HUES48 (cell line): Measurements from ENCODE around the gene HNRNPH1.
"Not testable (repeated sequence)": the region's sequence is repeated elsewhere in the genome, so short reads cannot be mapped to it uniquely, and the experiment has no call there.

Experiments
- H3K27ac ChIP-seq: one replicate; pipeline ENCODE4 v1.7.0; 2013; ENCODE audit warnings: low read depth, low read length, inconsistent platforms
- H3K27me3 ChIP-seq: 2 replicates; pipeline ENCODE4 v1.6.1; 2013; ENCODE audit warnings: mild to moderate bottlenecking, low read length; ENCODE audit not compliant: control insufficient read depth, insufficient read depth
- H3K36me3 ChIP-seq: 2 replicates; pipeline ENCODE4 v1.6.1; 2013; ENCODE audit warnings: low read length; ENCODE audit not compliant: control insufficient read depth, insufficient read depth
- H3K4me1 ChIP-seq: 2 replicates; pipeline ENCODE4 v1.6.1; 2013; ENCODE audit warnings: mild to moderate bottlenecking, low read length; ENCODE audit not compliant: control insufficient read depth, insufficient read depth
- H3K4me3 ChIP-seq: 2 replicates; pipeline ENCODE4 v1.5.1; 2013; ENCODE audit warnings: mild to moderate bottlenecking, low read depth, low read length
- H3K9ac ChIP-seq: 2 replicates; pipeline ENCODE4 v1.6.1; 2013; ENCODE audit warnings: mild to moderate bottlenecking, low read depth, low read length, moderate library complexity
- H3K9me3 ChIP-seq: 2 replicates; pipeline ENCODE4 v1.6.1; 2013; ENCODE audit warnings: low read length; ENCODE audit not compliant: control insufficient read depth, insufficient read depth

The HNRNPH1 gene

DNA sequence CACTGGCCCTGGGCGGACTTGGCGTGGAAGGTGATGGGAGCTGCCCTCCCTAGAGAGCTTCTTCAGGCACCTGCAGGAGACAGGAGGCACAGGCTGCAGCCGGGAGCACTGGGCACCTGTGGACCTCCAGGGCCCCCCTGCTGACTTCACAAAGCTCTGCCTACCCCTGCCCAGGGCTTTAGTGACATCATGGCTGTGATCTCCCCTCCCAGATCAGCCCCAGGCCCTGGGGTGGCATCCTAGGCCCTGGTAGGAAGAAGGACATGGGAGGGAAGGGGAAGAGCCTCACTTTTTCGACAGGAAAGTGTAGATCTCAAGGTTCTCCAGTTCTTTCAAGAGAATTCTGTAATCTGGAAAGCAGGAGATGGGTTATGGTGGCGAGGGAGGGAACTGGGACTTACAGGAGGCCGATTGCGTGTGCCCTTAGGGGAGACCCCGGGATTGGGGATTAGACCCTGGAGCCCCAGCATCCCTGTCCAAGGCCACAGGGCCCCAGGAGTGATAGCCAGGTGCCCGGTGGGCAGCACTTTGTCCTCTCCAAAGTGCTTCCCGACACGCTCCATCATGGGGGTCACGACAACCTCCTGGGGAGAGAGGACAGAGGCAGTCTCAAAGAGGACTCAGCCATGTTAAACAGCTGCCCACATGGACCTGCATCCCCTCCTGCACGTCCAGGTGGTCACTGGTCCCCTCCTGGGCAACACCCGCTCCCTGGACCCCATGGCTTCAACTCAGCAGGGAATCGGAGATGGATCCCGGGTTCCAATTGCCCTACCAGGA, 19.9 kb upstream of the HNRNPH1 start:
- not testable (repeated sequence) for H3K27ac ChIP-seq, H3K9me3 ChIP-seq, H3K9ac ChIP-seq, H3K4me1 ChIP-seq, H3K27me3 ChIP-seq, H3K36me3 ChIP-seq, H3K4me3 ChIP-seq

GRCh38 chr5:179642626-179643025, 19.2 kb upstream of the HNRNPH1 start:
- H3K27me3 ChIP-seq, H3K9me3 ChIP-seq, H3K36me3 ChIP-seq, H3K27ac ChIP-seq, H3K4me3 ChIP-seq, H3K4me1 ChIP-seq, H3K9ac ChIP-seq: not testable (repeated sequence)

DNA sequence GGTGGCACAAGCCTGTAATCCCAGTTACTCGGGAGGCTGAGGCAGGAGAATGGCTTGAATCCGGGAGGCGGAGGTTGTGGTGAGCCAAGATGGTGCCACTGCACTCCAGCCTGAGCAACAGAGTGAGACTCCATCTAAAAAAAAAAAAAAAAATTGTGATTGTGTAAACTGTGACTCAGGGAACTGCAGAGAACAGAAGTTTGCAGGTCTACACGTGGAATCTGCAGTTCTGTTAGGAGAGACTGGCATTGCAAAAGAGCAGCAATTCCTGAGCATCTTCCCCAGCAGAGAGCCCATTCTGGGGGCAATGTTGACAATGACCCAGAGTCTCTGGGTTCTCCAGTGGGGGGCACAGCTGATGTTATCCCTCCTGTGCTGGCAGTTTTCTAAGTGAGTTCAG, 18.3 kb upstream of the HNRNPH1 start:
- not testable (repeated sequence) for H3K4me1 ChIP-seq, H3K36me3 ChIP-seq, H3K9ac ChIP-seq, H3K27ac ChIP-seq, H3K4me3 ChIP-seq, H3K9me3 ChIP-seq, H3K27me3 ChIP-seq

DNA sequence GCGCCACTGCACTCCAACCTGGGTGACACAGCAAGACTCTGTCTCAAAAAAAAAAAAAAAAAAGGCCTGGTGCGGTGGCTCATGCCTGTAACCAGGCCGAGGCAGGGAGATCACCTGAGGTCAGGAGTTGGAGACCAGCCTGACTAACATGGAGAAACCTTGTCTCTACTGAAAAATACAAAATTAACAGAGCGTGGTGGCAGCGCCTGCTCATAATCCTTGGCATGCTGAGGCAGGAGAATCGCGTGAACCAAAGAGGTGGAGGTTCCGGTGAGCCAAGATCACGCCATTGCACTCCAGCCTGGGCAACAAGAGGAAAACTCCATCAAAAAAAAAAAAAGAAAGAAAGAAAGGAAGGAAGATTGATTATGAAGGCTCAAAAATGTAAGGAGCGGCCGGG, 15.8 kb upstream of the HNRNPH1 start:
- H3K4me3 ChIP-seq, H3K4me1 ChIP-seq, H3K9ac ChIP-seq, H3K9me3 ChIP-seq, H3K36me3 ChIP-seq, H3K27me3 ChIP-seq, H3K27ac ChIP-seq: not testable (repeated sequence)

- not testable (repeated sequence) for H3K36me3 ChIP-seq, H3K4me1 ChIP-seq, H3K27ac ChIP-seq, H3K27me3 ChIP-seq, H3K4me3 ChIP-seq, H3K9ac ChIP-seq, H3K9me3 ChIP-seq
These were observed 11.1 kb upstream of the HNRNPH1 start for GRCh38 chr5:179634370-179635172.

DNA sequence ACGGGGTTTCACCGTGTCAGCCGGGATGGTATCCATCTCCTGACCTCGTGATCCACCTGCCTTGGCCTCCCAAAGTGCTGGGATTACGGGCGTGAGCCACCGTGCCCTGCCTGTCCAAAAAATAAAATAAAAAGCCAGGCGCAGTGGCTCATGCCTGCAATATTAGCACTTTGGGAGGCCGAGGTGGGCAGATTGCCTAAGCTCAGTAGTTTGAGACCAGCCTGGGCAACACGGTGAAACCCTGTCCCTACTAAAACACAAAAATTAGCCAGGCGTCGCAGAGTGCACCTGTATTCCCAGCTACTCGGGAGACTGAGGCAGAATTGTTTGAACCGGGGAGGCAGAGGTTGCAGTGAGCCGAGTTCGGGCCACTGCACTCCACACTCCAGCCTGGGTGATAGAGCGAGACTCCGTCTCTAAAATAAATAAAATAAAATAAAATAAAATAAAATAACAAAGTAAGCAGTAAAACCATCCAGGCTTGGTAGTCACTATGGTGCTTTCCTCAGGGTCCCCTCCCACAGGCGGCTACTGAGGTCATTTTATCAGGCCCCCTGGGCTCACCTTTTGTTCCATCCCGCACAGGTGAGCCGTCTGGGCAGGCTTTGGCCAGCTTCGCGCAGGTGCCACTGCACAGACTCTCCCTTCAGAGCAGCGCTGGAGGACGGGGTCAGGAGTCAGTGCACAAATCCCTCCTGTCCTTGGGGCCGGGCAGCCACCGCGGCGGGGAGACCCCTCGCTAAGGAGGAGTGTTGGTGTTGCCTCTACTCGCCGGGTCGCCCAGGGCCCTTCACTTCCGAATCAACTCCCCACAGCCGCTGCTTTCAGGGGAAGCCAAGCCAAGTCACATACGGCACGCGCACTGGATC, 10.3 kb upstream of the HNRNPH1 start:
- H3K36me3 ChIP-seq, H3K9ac ChIP-seq, H3K27me3 ChIP-seq, H3K27ac ChIP-seq, H3K9me3 ChIP-seq, H3K4me1 ChIP-seq: not testable (repeated sequence)
- H3K4me3 ChIP-seq, result peak overlapping the region; percentile 35

DNA sequence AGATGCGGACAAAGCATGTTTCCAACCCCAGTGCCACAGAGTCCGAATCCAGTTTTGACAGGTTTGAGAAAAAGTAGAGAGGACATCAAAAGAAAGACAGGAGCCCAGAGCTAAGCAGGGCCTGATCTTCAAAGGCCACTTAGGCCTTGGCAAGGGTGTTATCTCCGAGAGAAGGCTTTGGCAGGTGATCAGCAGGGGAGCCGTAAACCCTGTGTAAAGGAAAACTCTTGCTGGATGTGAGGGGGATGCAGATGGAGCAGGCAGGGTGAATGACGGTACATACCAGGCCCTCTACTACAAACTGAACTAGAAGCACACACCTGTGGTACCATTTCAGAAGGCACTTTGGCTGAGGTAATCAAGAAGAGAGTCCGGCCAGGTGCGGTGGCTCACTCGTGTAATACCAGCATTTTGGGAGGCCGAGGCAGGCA, 1.4 kb upstream of the HNRNPH1 start:
- Histone ChIP-seq H3K4me1 (peaks cover 30% of the 10 kb centered on the region), H3K4me3 (peak overlapping the region; percentile 94; the same call in 1 of the 2 replicates), H3K9me3 (no peaks in the 10 kb centered on the region), H3K27me3 (no peaks in the 10 kb centered on the region), H3K36me3 (peaks cover 28% of the 10 kb centered on the region), H3K27ac (peak overlapping the region; percentile 97), H3K9ac (peak overlapping the region; percentile 100; the same call in 1 of the 2 replicates)

GRCh38 chr5:179623906-179624741, 653 bp upstream of the HNRNPH1 start:
- Histone ChIP-seq H3K4me1 (peaks cover 37% of the 10 kb centered on the region), H3K27me3 (no peaks in the 10 kb centered on the region), H3K36me3 (peaks cover 35% of the 10 kb centered on the region), H3K9ac (peak overlapping the region; percentile 100), H3K9me3 (no peaks in the 10 kb centered on the region), H3K4me3 (peak overlapping the region; percentile 94), H3K27ac (peak overlapping the region; percentile 97)

DNA sequence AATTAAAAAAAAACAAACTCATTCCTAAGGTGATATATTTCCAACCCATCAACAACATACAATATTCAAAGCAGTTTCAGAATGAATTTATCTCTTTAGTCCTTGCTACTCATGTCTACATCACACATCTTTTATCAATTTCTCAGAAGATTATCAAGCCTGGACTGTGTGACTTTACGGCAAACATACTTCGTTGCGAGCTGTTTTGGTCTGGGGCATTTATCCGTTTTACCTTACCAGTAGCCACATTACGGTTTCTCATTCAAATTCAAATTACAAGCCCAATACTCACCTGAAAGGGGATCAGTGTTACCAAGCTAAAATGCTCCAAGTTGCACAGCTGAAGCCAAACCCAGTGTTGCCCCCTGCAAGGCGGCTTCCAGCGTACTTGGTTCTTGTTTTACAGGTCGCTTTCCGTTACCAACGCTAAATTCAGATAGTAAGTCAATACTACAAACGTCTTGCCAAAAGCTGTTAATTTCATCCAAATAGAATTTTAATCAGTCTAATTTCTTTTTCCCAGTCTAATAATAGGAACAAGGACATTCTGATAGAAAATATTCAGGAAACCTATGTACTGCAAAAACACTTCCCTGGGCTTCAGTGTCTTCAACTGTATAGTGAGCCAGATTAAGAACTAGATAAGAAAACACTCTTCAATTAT, 1.8 kb downstream of the HNRNPH1 start:
- peak overlapping the region; percentile 8 for H3K27ac ChIP-seq
- H3K27me3 ChIP-seq, result no peaks in the 10 kb centered on the region
- no peaks in the 10 kb centered on the region for H3K9me3 ChIP-seq
- H3K9ac ChIP-seq, result peak overlapping the region; percentile 70
- H3K4me1 ChIP-seq, result peaks cover 37% of the 10 kb centered on the region
- H3K4me3 ChIP-seq, result peak overlapping the region; percentile 94
- H3K36me3 ChIP-seq, result peaks cover 59% of the 10 kb centered on the region
